Thoracic aorta (tissue), 2 donors: ENCODE results near the gene ZIC2. TPM values are rescaled to one million over a fixed set of nuclear protein-coding genes. Genes with fewer than 3 reads are reported as not detected.
A peak's percentile ranks its signal among the peaks of the same experiment; 100 is the strongest.

Experiments used
- ATAC-seq: fragments of 150-250 bp; one replicate; pipeline ENCODE4 v1.8.0; 2017; ENCODE audit warnings: low read depth; ENCODE audit not compliant: insufficient number of reproducible peaks, low FRiP score
- DNase-seq: peaks from one replicate; pipeline ENCODE4 v3.0.0-alpha.2; 2020; ENCODE audit warnings: low spot score
- H3K27ac ChIP-seq, 2 donors: fragments of 200-600 bp; sonication (generic); 1 replicate in 1 of 2; 2 replicates in 1 of 2; pipeline ENCODE4 v1.5.1; 2016; ENCODE audit warnings: mild to moderate bottlenecking in 2 of 2, moderate library complexity in 2 of 2
- H3K27me3 ChIP-seq: fragments of 200-600 bp; sonication (generic); replicated peaks from 2 replicates; pipeline ENCODE4 v1.6.0; 2016; ENCODE audit warnings: mild to moderate bottlenecking; ENCODE audit not compliant: insufficient read depth
- H3K36me3 ChIP-seq: fragments of 200-600 bp; sonication (generic); one replicate; pipeline ENCODE4 v1.5.1; 2016
- H3K4me1 ChIP-seq, 2 donors: fragments of 200-600 bp; sonication (generic); 1 replicate in 1 of 2; 2 replicates in 1 of 2; pipeline versions ENCODE4 v1.5.1 to v1.6.0; 2016; ENCODE audit warnings: low read depth in 2 of 2, mild to moderate bottlenecking in 1 of 2; ENCODE audit not compliant: control insufficient read depth in 1 of 2
- H3K4me3 ChIP-seq: fragments of 200-600 bp; sonication (generic); 2 replicates; pipeline ENCODE4 v1.5.1; 2016; ENCODE audit warnings: mild to moderate bottlenecking
- H3K9me3 ChIP-seq: fragments of 200-600 bp; sonication (generic); 2 replicates; pipeline ENCODE4 v1.5.1; 2016
- total RNA-seq, 2 donors: library from RNA; depleted of rRNA; stranded (reverse); fragments of >200 nt; gene quantifications; one replicate each; pipeline versions ENCODE4 v1.1.0 to v1.2.3, GENCODE V29; 2016
- TF ChIP-seq, protein P1 (sequence below): fragments of 200-600 bp; sonication (generic); IDR thresholded peaks from one replicate; pipeline ENCODE4 v1.5.1; 2019; ENCODE audit warnings: antibody characterized with exemption

Gene ZIC2
- total RNA-seq, 2 donors from 2014 or later = not detected

DNA sequence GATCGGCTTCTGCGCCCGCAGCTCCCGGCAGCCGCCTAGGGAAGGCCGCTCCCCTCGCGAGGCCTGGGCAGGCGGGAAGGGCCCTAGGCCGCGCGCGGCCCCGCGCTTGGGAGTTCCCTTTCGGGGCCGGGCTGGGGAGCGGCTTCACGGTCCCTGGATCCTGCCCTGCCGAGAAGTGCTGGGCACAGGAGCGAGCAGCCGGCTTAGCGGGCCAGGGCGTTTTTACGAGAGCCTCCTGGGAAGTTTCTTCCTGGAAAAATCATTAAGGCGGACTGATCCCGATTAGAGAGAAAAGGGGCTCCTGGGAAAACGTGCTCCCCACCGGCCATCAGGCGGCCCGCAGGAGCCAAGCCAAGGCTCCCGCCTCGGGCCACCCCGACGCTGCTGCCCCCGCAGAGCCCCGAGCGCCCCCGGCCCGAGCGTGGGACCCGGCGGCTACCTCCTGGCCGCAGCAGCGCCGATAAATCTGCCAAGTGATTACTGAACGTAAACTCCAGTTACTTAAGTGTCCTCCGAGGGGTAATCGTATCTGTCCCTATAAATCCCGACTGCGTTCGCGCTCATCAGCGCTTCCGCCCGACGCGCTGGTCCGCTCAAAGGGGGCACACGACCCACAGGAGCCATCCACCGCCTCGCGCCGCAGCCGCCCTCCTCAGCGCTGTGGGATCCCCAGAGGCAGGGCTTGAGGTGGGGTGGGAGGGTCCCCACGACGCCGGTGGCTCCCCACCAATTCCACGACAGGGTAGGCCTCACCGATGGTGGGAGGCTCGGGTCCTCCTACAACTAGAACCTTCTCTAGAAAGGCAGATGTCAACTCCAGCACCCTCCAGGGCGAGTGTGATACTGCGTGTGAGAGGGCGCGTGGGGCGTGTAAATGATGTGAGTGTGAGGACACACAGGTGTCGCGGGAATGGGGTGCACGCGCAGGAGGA, 12.8 kb upstream of the ZIC2 start:
- ATAC-seq (peak; percentile 29), DNase-seq (no peak)
- Histone ChIP-seq H3K27ac (no peak overlapping the region), H3K9me3 (no peaks in the 10 kb centered on the region), H3K36me3 (no peaks in the 10 kb centered on the region), H3K4me3 (peak overlapping the region; percentile 61), H3K27me3 (peaks cover 45% of the 10 kb centered on the region), H3K4me1 (peaks cover 19 to 35% of the 10 kb centered on the region in 2 donors)
- TF ChIP-seq, protein P1, sequence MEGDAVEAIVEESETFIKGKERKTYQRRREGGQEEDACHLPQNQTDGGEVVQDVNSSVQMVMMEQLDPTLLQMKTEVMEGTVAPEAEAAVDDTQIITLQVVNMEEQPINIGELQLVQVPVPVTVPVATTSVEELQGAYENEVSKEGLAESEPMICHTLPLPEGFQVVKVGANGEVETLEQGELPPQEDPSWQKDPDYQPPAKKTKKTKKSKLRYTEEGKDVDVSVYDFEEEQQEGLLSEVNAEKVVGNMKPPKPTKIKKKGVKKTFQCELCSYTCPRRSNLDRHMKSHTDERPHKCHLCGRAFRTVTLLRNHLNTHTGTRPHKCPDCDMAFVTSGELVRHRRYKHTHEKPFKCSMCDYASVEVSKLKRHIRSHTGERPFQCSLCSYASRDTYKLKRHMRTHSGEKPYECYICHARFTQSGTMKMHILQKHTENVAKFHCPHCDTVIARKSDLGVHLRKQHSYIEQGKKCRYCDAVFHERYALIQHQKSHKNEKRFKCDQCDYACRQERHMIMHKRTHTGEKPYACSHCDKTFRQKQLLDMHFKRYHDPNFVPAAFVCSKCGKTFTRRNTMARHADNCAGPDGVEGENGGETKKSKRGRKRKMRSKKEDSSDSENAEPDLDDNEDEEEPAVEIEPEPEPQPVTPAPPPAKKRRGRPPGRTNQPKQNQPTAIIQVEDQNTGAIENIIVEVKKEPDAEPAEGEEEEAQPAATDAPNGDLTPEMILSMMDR = no peak

DNA sequence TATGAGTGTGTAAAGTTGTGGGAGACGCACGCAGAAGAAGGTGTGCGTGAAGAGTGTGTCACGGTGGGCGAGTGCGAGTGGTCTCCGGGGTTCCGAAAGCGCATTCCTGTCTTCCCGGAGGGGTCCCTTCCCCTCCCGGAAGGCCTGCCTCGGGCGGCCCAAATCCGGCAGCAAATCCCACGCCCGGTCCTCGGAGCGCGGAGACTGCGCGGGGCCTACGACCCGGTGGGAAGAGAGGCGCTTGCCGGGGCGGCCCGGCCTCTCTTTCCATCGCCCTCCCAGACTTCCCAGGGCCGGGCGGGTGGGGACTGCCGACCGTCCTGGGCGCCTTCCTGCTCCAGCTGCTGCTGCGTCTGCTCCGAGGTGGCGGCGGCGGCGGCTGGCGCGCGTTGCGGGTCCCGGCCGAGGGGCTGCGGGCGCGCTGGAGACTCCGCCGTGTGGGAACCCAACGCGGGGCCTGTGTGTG, 12.1 kb upstream of the ZIC2 start:
- peak overlapping the region; percentile 62 for H3K4me3 ChIP-seq
- H3K27ac ChIP-seq = no peak overlapping the region
- DNase-seq (no peak), ATAC-seq (no peak)
- peaks cover 45% of the 10 kb centered on the region for H3K27me3 ChIP-seq
- TF ChIP-seq, protein P1 = no peak
- H3K9me3 ChIP-seq = no peaks in the 10 kb centered on the region
- H3K4me1 ChIP-seq = peaks cover 19 to 35% of the 10 kb centered on the region in 2 donors
- H3K36me3 ChIP-seq = no peaks in the 10 kb centered on the region

- Histone ChIP-seq H3K9me3 (no peaks in the 10 kb centered on the region), H3K36me3 (no peaks in the 10 kb centered on the region), H3K27me3 (peaks cover 45% of the 10 kb centered on the region), H3K4me3 (peak overlapping the region; percentile 62), H3K27ac (no peak overlapping the region), H3K4me1 (peaks cover 19 to 35% of the 10 kb centered on the region in 2 donors)
- no peak for ATAC-seq
- no peak for DNase-seq
- TF ChIP-seq, protein P1 = no peak
Measured at GRCh38 chr13:99969919-99970650, 11.5 kb upstream of the ZIC2 start.

GRCh38 chr13:99970651-99971575, 10.7 kb upstream of the ZIC2 start:
- H3K27ac ChIP-seq = no peak overlapping the region
- ATAC-seq (no peak), DNase-seq (no peak)
- no peaks in the 10 kb centered on the region for H3K36me3 ChIP-seq
- no peaks in the 10 kb centered on the region for H3K9me3 ChIP-seq
- peak overlapping the region; percentile 56 for H3K4me3 ChIP-seq
- peaks cover 46% of the 10 kb centered on the region for H3K27me3 ChIP-seq
- peaks cover 19 to 35% of the 10 kb centered on the region in 2 donors for H3K4me1 ChIP-seq
- TF ChIP-seq, protein P1 = no peak
